ENCODE data around the gene NEUROD2. TPM values are rescaled to one million over a fixed set of nuclear protein-coding genes. Genes with fewer than 3 reads are reported as not detected.

NEUROD2 gene
- total and polyA plus RNA-seq, 2 of the 13 experiments (the other 11 are each of a cell fraction or from before 2014, with no cell fraction given), result not detected

GRCh38 chr17:39618956-39619785 is 11.5 kb upstream of the NEUROD2 start (continued):
- no peak for TF ChIP-seq ZNF407 (CRISPR knock-in tag; IDR thresholded peaks at IDR 0.05; ENCODE audit: not compliant biosample characterization)
- TF ChIP-seq ZNF766 (CRISPR knock-in tag; IDR thresholded peaks at IDR 0.05; ENCODE audit: borderline replicate concordance), result no peak
- TF ChIP-seq PCBP2 (optimal IDR thresholded peaks at IDR 0.05; ENCODE audit: low read depth, low read length, poor library complexity, severe bottlenecking), result no peak
- no peak for TF ChIP-seq HNF1B (CRISPR knock-in tag; IDR thresholded peaks at IDR 0.05)
- 0 out of 2 replicates have a peak, but pooled peaks have one; percentile 13 for TF ChIP-seq ZNF574 (CRISPR knock-in tag; IDR thresholded peaks at IDR 0.05)
- no peak for TF ChIP-seq MLLT10 (CRISPR knock-in tag; IDR thresholded peaks at IDR 0.05)
- no peak for TF ChIP-seq TMF1 (CRISPR knock-in tag; IDR thresholded peaks at IDR 0.05; ENCODE audit: low read depth)
- no peak for TF ChIP-seq RNF219 (CRISPR knock-in tag; IDR thresholded peaks at IDR 0.05)
- TF ChIP-seq REPIN1 (CRISPR knock-in tag; IDR thresholded peaks at IDR 0.05; ENCODE audit: borderline replicate concordance, low read depth), result 0 out of 2 replicates have a peak, but pooled peaks have one; percentile 21
- no peak for TF ChIP-seq FOXK1 (CRISPR knock-in tag; IDR thresholded peaks at IDR 0.05; ENCODE audit: borderline replicate concordance, low read depth)
- TF ChIP-seq ZNF446 (CRISPR knock-in tag; IDR thresholded peaks at IDR 0.05), result no peak
- no peak for TF ChIP-seq PCBP1 (IDR thresholded peaks at IDR 0.05; ENCODE audit: borderline replicate concordance, low read depth, low read length)

Data from HepG2 (cell line).